Hematopoietic multipotent progenitor cell treated with erythropoietin and hydrocortisone succinate and interleukin-3 and kit ligand, for 4 days (in vitro differentiated cells): ENCODE measurements around the gene RAB5A.
A peak's percentile ranks its signal among the peaks of the same experiment; 100 is the strongest.
"Not testable (repeated sequence)": the region's sequence is repeated elsewhere in the genome, so short reads cannot be mapped to it uniquely, and the experiment has no call there.

Source experiments
- DNase-seq: peaks from one replicate; pipeline ENCODE4 v3.0.0-alpha.2; 2015

Gene RAB5A, protein sequence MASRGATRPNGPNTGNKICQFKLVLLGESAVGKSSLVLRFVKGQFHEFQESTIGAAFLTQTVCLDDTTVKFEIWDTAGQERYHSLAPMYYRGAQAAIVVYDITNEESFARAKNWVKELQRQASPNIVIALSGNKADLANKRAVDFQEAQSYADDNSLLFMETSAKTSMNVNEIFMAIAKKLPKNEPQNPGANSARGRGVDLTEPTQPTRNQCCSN

DNA sequence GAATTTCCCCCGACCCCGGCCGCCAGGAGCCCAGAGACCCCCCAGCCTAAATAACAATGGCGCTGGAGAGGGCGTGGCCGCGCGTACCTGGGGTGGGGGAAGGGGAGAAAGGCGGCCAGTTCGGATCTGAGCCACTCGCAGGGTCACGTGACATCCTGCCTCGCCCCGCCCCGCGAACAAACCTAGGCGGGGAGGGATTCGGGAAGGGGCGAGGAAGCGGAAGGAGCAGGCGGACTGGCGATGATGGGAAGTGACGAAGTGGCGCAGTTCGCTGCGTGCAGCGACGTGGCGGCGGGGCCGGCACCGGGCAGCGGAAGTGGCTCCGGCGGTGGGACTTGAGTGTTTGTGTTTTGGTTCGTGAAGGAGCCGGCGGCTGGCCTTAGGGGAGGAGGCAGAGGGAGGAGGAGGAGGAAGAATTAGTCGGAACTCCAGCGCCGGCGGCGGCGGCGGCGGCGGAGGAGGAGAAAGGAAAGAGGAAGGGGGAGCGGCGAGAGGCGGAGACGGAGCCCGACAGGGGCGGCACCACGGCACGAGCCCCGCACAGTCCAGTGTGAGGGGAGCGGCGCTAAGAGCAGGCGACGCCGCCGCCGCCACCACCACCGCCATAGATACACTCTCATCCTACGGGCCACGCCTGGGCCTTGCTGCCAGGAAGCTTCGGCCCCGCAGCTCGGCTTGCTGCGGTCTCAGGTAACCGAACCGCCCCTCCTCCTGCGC is at the start of gene RAB5A:
TSS of gene RAB5A (plus strand) at position 266 of the 717 bp plus-strand sequence. CDS start 3,802 bp downstream, outside the sequence.
- peak; percentile 99 for DNase-seq

DNA sequence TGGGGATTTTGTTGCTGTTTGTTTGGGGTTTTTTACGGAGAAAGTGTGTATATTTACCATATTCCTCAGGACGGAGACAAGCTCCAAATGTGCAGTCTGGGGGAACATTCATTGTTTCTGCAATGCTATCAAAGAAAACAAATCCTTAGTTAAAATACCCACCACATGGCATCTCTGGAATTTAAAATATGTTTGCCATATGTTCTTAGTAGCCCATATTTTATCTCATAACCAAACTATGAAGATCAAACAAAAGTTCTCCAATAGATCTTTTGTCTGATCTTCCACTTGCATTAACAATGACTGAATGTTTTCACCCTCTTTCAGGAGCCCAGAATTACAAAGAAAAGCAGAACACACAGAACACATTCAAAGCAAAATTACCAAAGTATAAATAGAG is 48.2 kb upstream of the RAB5A start:
- DNase-seq, result no peak

DNA sequence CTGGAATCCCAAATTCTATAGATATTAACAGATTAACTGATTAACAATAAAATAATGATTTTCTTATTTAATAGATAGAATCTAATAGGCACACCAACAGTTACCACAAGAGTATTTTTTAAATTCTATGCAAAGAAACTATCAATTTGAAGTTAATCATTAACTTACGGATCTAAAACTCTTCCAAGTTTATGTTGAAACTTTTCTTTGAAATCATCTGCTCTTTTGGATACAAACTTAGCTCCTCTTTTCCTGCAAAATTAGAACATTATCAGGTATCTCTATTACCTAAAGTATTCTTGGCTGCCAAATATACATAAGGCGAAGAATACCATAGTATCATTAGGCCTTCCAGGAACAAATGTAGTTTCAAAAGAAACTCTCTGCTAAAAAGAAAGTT is 47.6 kb upstream of the RAB5A start:
- no peak for DNase-seq

DNA sequence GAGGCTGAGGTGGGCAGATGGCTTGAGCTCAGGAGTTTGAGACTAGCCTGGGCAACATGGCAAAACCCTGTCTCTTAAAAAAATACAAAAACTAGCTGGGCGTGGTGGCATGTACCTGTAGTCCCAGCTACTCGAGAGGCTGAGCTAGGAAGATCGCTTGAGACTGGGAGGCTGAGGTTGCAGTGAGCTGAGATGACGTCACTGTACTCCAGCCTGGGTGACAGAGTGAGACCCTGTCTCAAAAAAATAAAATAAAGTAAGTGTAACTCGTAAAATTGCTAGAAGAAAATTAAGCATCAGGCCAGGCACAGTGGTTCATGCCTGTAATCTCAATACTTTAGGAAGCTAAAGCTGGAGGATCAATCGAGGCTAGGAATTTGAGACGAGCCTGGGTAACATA is 47.1 kb upstream of the RAB5A start:
- DNase-seq, result not testable (repeated sequence)

DNA sequence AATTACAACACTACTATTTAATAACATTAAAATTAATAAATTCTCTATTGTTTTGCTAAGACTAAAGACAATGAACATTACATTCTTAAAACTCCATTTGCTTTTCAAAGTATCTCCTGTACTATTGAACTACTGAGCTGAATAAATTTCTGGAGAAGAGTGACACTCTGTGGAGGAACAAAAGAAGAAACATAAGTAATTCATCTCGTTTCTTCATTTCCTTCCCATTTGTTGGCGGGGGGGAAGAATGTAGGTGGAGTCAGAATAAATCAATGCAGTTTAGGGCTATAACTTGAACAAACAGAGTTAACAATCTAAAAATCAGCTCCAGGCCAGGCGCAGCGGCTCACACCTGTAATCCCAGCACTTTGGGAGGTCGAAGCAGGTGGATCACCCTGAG is 45.6 kb upstream of the RAB5A start:
- peak; percentile 40 for DNase-seq

DNA sequence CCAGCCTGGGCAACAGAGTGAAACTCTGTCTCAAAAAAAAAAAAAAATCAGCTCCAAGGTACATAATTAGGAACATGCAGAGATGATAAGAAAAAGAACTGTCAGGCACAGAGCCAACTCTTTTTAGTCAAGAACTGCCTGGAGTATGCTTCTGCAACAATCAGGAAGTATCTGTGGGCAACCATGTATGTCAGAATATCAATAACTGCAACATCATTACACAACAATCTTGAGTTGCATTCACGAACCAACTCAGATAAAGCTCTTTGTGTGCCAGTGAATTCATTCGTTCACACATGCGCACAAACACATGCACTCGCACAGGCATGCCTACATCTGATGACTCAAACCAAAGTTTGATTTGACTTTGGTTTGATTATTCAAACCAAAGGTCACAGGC is 45.0 kb upstream of the RAB5A start:
- DNase-seq, result peak; percentile 86

DNA sequence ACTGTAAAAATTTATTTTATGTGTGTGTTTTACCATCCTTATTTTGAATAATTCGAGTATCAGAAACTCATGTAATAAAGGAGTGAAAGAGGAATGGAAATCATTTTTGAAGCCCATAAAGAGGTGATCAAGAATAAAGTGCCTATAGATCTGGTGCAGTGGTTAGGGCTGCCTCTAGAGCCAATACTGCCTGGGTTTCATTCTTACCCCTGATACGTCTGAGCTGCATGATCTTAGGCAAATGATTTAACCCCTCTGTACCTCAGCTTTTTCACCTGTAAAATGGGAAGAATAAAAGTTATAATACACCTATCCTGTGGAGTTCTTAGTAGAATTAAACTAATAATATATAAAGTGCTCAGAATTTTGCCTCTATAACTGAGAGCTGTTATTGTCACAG is 43.2 kb upstream of the RAB5A start:
- DNase-seq, result no peak

DNA sequence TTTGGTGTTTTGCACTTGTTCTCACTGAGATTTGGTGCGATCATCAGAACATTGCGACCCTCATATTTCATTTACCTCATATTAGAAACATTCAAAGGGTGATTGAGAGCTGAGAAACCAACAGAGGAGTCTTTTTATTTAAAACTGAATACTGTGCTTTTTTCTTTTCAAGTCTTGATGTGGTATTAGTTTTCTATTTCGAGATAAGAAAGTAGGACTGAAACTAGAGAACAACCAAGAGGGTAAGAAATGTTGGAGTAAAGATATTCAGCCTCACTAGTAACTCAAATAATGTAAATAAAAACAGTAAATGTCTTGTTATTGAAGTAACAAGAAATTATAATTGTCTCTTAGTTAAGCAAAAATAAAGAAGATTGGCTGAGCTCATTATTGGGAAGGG is 39.4 kb upstream of the RAB5A start:
- no peak for DNase-seq

DNA sequence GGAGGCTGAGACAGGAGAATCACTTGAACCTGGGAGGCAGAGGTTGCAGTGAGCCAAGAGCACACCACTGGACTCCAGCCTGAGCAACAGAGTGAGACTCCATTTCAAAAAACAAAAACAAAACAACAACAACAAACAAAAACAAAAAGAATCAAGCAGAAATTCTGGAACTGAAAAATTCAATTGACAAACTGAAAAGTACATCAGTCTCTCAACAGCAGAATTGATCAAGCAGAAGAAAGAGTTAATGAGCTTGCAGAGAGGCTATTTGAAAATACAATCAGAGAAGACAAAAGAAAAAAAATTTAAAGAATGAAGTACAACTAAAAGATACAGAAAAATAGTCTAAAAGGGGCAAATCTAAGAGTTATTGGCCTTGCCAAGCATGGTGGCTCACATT is 35.4 kb upstream of the RAB5A start:
- no peak for DNase-seq

DNA sequence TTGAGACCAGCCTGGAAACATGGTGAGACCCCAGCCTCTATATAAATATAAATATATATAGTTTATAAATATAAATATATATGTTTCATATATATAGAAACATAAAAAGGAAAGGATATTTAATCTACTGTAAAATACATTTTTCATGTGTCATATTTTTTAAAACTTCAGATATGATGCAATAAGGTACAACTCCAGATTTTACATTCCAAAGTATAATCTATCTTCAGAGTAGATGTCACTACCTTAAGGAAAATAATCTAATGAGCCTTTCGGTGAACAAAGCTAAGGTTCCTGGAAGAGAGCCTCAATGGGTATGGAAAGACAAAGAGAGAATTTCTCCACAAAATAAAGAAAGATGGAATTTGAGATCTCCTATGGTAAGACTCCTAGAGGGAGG is 29.7 kb upstream of the RAB5A start:
- no peak for DNase-seq

DNA sequence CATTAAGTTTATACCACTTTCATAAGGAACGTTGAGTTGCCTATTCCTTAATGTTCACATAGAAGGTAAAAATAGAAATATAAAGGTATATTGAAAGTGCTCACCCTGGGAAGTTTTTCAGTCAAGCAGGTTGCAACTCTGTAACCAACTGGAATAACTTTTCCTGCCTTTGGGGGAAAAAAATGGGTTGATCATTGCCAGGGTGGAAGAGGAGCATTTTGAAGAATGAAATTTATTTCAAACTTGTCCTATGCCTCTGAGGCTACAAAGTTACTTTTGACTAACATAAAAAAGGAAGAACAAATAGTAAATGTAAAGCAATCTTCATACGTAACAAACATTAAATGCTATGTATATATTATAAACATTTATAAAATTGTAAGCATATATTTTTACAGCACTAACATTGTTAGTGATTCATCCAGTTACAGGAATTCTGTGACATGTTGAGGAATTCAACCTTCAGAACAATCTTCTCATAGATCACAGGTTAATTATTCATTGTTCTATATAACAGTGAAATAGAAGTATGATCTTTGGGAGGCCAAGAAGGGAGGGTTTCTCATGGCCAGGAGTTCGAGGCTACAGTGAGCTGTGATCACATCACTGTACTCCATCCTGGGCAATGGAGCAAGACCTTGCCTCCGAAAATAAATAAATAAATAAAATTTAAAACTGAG is 26.4 kb upstream of the RAB5A start:
- no peak for DNase-seq

DNA sequence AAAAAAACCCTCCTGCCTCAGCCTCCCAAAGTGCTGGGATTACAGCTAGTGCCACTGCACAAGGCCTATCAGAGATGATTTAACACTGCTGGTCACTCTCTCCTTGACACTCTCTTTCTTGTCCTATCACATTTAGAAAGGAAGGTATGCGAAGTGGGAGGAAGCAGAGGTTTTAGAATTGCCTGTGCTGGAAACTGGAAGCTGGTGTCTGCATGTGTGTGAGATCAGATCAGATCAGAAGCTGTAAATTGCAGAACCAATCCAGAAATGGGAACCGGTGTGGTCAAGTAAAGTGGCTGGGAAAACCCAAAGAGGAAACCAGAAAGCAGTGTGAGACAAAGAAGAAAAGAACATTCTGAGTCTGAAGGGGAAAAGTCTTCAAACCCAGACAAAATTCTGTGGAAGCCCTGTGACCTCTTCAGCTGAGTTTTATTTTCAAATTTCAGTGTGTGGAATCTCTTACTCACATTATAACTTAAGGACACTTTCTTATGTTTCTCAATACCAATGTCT is 15.7 kb upstream of the RAB5A start:
- peak; percentile 82 for DNase-seq

DNA sequence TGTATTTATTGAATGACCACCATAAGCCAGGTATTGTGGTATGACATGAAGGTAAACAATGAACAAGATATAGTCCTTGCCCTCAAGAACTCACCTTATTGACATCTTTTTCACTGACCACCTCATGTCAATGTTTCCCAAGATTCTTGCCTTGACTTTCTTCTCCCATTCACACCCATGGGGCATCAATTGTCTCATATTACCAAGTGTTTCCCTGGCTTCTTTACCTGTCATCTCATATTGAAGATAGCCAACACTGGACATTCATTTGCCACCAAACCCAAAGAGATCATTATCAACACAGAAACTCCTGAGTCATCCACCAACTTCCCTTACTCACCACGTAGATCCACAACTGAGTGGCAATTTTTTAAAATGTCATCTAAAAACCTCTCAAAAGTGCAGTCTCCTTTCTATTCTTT is 15.1 kb upstream of the RAB5A start:
- peak; percentile 61 for DNase-seq

DNA sequence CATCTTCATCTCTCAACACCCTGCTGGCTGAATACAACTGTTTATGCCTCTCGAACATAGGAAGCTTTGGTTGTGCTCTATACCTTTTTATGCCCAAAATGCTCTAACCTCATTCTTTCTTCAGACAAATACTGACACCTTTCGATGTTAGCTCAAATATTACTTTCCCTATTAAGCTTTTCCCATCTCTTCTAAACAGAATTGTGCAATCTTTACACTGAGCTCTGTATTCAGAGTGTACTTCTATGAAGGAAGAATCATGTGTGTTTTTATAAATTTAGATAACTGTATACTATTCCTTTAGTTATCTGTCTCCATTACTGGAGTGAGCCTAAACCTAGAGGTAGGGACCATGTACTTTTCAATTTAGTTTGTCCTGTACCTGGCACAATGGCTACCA is 14.5 kb upstream of the RAB5A start:
- no peak for DNase-seq

DNA sequence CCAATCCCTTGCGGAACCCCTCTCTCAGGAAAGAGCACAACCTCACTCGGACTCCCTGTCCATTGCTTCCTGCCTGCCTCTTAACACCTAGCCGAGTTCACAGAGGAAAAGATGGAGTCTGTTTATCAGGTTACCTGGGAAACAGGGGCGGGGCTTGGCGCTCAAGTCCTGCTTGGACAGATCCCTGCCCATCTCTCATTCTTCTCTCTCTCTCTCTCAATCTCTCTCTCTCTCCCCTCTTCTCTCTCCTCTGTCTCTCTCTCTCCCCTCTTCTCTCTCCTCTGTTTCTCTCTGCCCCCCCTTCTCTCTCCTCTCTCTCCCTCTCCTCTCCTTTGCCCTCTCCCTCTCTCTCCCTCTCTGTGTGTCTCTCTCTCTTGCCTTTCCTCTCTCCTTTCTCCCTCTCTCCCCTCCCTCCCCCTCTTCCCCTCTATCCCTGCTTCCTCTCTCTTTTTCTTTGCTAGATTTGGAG is 12.8 kb upstream of the RAB5A start, which contains the start of gene EFHB:
TSS of gene EFHB (minus strand) at position 120 of the 469 bp plus-strand sequence. CDS start 199 bp downstream, outside the sequence.
- DNase-seq, result peak; percentile 73

DNA sequence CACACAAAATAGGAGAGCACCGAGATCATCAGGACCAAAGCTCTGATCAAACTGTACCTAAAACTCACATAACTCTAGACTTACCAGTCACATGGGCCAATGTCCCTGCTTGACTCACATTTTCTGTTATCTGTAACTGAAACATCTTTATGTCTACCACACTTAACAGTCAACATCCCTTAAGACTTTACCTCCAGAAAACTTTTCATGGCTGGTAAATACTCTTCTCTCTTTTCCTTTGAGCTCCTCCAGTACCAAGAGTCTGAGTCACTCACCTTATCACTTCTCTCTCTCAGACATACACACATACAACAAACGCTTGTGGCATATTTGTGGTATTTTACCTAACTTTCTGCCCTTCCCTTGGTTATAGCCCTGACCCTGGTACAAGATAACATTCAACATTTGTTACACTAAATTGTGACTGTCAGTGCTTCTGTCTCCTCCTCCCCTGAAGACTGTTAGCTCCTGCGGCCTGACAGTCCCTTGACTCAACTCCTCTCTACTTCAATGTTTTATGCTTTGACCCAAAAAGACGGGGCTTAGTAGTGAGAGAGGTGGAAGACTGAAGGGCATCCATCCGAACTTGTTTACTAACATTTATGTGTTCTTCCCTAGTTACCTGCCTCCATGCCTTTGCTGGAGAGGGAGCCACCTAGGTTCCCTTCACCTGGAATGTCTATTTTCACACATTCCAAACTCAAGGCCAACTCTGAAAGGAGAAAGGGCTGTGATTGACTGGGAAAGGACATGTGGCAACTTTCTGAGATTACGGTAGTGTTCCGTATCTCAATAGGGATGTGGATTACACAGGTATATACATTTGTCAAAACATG is 9.2 kb upstream of the RAB5A start:
- peak; percentile 94 for DNase-seq

DNA sequence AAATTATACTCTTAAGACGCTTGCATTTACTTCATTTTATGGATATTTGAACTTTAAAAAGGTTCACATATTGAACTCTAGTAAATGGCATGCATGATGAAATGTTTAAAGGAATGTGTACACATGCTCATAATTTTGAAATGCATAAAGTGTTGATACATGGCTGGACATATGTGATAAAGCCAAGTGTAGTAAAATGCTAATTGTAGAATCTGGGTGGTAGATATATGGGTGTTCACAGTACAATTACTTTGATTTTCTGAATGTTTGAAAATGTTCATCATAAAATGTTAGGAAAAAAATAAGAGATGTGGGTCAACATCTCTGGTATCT is 8.6 kb upstream of the RAB5A start:
- DNase-seq, result no peak

DNA sequence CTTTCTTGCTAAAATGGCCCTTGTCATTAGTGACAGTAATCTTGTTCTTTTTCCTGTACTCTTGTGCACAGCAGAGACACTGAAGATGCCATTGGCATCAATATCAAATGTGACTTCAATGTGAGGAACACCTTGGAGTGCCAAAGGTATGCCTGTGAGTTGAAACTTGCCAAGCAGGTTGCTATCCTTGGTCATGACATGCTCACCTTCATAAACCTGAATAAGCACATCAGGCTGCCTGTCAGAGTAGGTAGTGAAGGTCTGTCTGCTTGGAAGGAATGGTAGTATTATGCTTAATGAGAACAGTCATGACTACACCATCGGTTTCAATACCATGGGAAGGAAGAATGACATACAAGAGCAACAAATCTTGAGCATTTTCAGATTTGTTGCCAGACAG is 6.3 kb upstream of the RAB5A start:
- DNase-seq, result no peak

DNA sequence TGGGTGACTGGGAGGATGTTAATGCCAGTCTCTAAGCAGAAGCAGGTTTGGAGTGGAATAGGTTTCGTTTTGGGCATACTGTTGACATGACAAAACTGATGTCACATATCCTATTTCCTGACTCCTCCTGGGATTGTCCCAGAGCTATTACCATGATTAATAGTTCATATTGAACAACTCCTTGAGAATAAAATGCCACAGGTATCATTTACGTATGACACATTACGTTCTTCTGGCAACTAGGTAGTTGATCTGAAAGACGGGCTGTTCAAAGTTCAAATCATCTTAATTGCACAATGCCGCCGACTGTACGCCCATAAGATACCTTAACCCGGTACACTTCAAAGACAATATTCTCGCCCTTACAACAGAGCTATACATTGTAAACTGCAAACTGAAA is 1.4 kb upstream of the RAB5A start:
- no peak for DNase-seq

DNA sequence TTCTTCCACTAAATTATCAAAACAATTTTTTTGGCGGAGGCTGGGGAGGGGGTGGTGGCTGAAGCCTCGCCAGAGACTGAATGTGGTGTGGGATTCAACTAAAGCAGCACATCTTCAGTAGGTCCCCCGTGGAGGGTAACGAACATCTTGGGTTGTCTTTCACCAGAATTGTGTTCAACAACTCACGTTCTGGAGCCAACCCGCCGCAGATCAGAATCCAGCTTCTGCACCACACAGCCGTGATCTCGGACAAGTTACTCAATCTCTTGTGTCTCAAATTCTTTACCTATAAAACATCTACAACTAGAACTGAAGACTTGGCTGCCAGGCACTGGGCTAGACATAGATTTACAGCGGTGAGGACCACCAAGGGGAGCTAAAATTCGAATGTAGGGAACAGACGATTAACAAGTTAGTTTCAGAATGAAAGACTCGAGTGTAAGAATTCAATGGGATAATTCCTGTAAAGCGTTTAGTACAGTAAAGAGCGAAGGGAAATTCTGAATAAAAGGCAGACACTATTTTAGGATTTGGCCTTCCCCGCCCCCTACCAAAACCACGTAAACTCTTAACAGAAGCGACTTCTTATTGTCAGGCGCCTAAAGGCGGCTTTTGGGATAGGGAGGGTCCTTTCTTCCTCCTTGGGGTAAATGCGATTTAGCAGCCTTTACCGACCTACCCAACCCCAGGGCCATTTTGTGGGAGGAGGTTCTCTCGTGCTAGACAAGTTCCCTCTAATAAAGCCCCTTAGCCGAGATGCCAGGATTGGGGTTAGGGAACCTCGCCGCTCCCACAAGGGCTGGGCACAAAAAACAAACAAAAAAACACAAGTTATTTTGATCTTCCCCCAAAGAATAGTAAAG is 697 bp upstream of the RAB5A start:
- DNase-seq, result peak; percentile 21

DNA sequence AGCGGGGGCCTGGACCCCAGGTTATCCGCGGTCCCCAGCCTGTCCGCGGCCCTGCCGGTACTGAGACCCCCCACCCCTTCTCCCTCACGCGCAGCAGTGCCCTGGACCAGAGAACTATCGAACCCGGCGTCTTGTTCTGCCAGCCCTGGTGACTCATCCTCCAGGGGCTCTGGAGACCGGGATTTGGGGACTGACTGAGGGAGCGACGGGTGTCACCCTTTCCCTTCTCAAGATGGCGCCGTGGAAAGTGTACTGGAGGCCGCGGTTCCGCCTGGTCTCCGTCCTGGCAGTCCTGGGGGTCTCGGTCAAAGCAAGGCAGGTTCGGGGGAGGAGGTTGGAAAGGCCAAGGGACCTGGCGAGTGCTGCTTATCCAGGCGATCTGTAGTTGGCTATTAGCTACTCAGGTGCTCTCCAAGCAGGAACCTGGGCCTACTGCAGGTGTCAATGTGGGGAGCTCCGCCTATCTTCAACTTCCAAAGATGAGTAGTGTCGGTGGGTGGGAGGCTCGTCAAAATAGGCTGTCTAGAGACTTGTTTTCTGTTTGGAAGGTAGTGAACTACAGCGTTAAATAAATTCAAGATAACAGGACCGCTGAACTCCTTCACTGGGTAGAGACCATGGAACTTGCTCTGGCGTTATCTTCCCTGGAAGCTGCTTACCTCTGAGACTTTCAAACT is 790 bp downstream of the RAB5A start:
- DNase-seq, result peak; percentile 71
